HT1080 (cell line): ENCODE results near the gene PTGES2. TPM values are rescaled to one million over a fixed set of nuclear protein-coding genes. Genes with fewer than 3 reads are reported as not detected.

Source experiments
- total RNA-seq: library from RNA; depleted of rRNA; stranded (reverse); fragments of >200 nt; shearing (Covaris generic); gene quantifications from 2 replicates; pipeline ENCODE4 v1.2.3, GENCODE V29; 2014; rRNA removed

Gene PTGES2
- total RNA-seq, 1 experiment from 2014 or later = 203 TPM

Other genes with a start within 250 kb of the PTGES2 start
- gene ST6GALNAC6, start 228.1 kb downstream of the PTGES2 start, total RNA-seq = 37.4 and 38.9 TPM in 2 replicates
- gene ST6GALNAC4, start 210.7 kb downstream of the PTGES2 start, total RNA-seq = 35.3 and 43.4 TPM in 2 replicates
- 0.73 and 0.98 TPM in 2 replicates for gene PIP5KL1, start 197.0 kb downstream of the PTGES2 start, total RNA-seq
- gene DPM2, start 189.9 kb downstream of the PTGES2 start, total RNA-seq = 92.5 and 128 TPM in 2 replicates
- gene EEIG1, start 146.7 kb downstream of the PTGES2 start, total RNA-seq = 3.4 and 6.8 TPM in 2 replicates
- 19.6 and 21.2 TPM in 2 replicates for gene NAIF1, start 60.4 kb downstream of the PTGES2 start, total RNA-seq
- gene SLC25A25, start 59.5 kb downstream of the PTGES2 start, total RNA-seq = 14.4 and 15.1 TPM in 2 replicates
- gene LCN2, start 21.7 kb upstream of the PTGES2 start, total RNA-seq = not detected in 2 replicates
- 79.8 and 119 TPM in 2 replicates for gene BBLN, start 32.5 kb upstream of the PTGES2 start, total RNA-seq
- gene CIZ1, start 63.8 kb upstream of the PTGES2 start, total RNA-seq = 54.7 and 82.9 TPM in 2 replicates
- 12.9 and 18.9 TPM in 2 replicates for gene DNM1, start 75.7 kb upstream of the PTGES2 start, total RNA-seq
- gene GOLGA2, start 148.3 kb upstream of the PTGES2 start, total RNA-seq = 38.3 and 40.7 TPM in 2 replicates
- 51.9 and 52.7 TPM in 2 replicates for gene SWI5, start 148.5 kb upstream of the PTGES2 start, total RNA-seq
- gene TRUB2, start 194.7 kb upstream of the PTGES2 start, total RNA-seq = 86.2 and 88.7 TPM in 2 replicates
- 68.9 and 77.9 TPM in 2 replicates for gene COQ4, start 195.1 kb upstream of the PTGES2 start, total RNA-seq
- 65.8 and 68.4 TPM in 2 replicates for gene SLC27A4, start 212.8 kb upstream of the PTGES2 start, total RNA-seq
- 110 and 136 TPM in 2 replicates for gene URM1, start 243.6 kb upstream of the PTGES2 start, total RNA-seq